NOMO-1 treated with DMSO at 0.1 percent for 48 hours (cell line): Measurements from ENCODE around the gene CTSE.

Experiments
- DNase-seq: peaks from one replicate; lab custom pipeline; 2025; ENCODE audit not compliant: unreplicated experiment; lab: John Stamatoyannopoulos, UW

CTSE gene

DNA sequence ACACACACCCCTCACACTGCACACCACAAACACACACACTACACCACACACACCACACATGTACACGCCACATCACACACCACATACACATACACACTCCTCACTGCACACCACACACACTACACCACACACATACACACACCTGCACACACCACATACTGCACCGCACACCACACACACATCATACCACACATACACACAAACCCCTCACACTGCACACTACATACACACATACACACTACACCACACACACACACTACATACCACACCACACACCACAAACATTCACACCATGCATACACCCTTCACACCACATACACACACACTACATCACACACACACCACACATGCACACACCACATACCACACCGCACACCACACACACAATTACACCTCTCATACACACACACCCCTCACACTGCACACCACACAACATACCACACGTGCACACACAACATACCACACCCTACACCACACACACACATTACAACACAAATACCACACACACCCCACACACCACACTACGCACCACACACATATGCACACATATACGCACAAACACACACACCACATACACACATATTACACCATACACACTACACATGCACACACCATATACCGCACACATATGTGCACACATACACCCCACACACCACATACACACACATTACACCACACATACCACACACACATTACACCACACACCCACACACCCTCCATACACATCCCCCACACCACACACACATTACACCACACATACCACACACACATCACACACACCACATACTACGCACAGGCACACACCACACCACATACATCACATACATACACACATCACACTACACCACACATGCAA lies 50.1 kb downstream of the CTSE start:
- no peak for DNase-seq

GRCh38 chr1:205972491-205973168 lies 51.1 kb downstream of the CTSE start:
- no peak for DNase-seq

DNA sequence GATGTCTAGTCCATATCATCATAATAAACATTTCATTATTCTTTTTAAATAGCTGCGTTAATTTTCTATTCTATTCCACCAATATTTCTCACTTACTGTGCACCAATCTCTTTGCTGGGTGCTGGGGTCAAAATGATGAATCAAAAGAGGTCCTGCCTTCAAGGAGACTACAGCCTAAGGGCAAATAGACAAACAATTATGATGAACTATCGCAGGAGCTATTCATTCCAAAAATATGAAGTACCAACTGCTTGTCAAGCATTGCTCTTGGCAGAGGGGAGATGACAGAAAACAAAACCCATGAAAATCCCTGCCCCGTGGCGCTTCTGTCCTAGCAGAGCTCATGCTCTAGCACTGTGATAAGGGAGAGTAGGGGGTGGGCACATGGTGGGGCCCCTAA lies 51.6 kb downstream of the CTSE start:
- no peak for DNase-seq

DNA sequence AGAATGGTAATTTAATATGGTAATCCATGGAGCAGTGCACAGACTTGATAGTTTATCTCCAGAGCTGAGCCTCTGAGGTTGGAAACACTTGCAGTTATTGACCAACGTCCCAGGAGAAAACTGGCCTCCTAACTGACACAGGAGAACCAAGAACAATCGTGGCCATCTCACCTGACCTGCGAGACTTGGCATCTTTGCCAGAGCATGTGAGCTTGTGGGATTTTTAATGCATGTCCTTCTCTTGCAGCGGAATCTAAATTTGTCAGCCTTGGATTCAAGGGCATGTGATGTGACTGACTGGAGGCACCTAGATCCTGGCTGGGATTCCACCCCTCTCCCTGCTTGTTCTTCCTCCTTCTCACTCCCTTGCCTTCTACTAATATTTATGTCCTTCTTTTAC lies 52.6 kb downstream of the CTSE start:
- no peak for DNase-seq

- DNase-seq: no peak
These were observed 53.2 kb downstream of the CTSE start for GRCh38 chr1:205970486-205970885.

- no peak for DNase-seq
These were observed 54.5 kb downstream of the CTSE start for GRCh38 chr1:205969229-205969628.

DNA sequence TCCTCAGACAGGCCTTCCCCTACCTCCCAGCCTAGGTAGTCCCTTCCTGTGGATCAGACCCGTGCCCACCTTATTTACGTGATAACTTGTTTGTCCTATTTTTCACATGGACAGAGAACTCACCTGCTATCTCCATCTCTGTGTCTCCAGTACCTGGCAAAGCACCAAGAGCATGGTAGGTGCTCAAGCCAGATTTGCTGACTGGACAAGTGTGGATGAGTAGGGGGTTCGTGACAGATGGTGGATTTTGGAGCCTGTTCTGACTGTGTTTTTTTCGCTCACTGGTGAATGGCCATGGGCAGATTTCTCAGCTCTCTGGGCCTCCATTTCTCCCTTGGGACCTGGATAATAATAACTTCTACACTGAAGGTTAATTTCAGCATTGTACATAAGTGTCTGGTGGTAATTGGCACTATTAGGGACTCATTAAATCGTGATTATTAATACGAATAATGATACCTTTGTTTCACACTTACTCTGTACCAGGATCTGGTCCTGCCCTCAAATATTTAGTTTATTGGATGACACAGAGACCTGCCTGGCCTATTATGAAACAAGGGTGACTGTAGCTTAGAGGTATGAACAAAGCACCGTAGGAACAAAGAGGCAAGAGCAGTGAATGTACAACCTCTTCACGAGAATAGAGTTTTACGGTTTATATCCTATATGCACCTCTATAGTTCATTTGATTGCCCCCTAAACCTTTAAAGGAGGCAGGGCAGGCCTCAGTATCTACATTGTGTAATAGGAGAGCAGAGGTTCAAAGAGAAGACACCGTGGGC lies 56.0 kb downstream of the CTSE start:
- DNase-seq: no peak

DNA sequence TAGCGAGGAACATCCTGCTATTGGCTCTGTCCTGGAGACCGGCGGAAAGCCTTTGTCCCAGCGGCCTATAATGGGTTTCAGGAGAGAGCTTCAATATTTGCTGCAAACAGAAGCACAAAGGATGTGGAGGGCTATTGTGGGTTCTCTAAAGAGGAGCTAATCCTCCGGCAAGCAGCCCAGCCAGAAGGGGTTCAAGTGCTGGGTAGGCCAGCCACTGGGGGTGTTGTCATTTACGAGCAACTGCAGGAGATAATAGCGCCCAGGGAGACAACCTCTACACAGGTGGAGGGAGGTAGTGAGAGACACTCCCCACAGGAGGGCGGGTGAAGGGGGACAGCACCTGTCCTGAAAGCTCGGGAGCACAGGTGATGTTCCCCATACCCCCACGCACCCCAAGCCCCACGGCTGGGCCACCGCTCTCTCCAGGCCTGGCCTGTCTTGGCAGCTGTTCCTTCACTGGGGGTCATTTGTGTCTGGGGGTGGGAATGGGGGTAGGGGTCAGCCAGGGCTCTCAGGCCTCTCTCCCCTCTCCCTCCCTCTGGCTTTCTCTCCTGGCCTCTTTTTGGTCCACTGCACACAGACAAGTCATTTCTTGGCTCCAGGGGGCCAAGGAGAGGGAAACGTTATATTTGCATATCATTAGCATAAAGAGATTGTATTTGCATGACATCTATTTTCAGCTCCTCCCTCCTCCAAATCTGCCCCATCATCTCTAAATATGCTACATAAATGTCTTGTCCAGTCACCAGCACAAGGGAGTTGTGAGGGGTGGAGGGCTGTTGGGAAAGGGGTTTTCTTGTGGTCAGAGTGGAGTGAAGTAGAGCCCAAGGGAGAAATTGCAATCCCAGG lies 58.4 kb downstream of the CTSE start:
- no peak for DNase-seq

- no peak for DNase-seq
These were observed 60.1 kb downstream of the CTSE start for GRCh38 chr1:205963352-205964155.

GRCh38 chr1:205962821-205963221 lies 60.9 kb downstream of the CTSE start:
- no peak for DNase-seq

GRCh38 chr1:205961991-205962820 lies 61.5 kb downstream of the CTSE start:
- no peak for DNase-seq

DNA sequence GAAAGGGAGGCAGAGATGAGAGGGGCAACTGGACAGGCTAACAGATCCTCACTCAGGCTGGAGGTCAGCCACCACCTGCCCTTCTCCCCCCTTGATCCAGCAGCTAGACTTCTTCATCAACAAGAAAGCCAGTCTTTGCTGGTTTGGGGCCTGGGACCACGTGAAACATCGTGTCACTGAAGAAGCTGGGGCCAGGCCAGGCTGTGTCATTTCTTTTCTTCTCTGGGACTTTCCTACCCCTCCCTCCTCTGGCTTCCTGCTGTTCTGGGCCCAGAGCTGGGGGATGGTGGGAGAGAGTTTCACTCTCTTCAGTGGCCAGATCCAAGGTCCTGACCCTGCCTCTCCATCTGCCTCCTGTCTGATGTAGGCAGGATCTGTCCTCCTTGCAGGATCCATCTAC lies 62.3 kb downstream of the CTSE start:
- DNase-seq: no peak

DNA sequence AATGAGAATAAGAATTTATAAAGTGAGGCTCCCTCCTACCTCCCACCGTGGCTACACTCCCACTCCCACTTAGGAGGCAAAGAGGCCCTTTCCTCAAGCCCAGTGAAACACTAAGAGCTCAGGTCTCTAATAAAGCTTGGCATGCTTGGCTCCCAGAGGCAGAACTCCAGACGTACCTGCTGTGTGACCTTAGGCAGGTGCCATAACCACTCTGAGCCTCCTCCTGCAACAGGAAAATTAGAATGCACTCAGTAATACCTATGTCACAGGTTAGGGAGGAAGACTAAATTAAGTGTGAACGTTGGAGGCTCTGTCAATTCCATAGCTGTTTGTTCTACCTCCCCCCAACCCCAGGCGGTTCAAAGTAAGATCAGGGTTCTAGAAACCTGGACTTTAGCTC lies 63.9 kb downstream of the CTSE start:
- DNase-seq: no peak
